GM06990 (cell line): ENCODE results near the gene CRYBA4.

Source experiments
- DNase-seq: peaks from one replicate; pipeline ENCODE4 v3.0.0-alpha.2; 2011; ENCODE audit not compliant: insufficient read length; ENCODE audit errors: extremely low read depth
- H3K27me3 ChIP-seq: replicated peaks from 2 replicates; pipeline ENCODE4 v1.6.0; 2011; ENCODE audit warnings: low read length; ENCODE audit not compliant: control insufficient read depth, insufficient read depth
- H3K36me3 ChIP-seq: 2 replicates; pipeline ENCODE4 v1.5.1; 2011; ENCODE audit warnings: low read length; ENCODE audit not compliant: control insufficient read depth, insufficient read depth
- H3K4me3 ChIP-seq: replicated peaks from 2 replicates; pipeline ENCODE4 v1.5.1; 2011; ENCODE audit warnings: low read depth, mild to moderate bottlenecking, control low read depth, low read length
- TF ChIP-seq, protein P1 (sequence below): IDR thresholded peaks from 2 replicates; pipeline ENCODE4 v1.5.1; 2011; ENCODE audit warnings: low read length, control low read depth, mild to moderate bottlenecking, inconsistent platforms; ENCODE audit not compliant: insufficient read depth, poor library complexity, severe bottlenecking

Gene CRYBA4

DNA sequence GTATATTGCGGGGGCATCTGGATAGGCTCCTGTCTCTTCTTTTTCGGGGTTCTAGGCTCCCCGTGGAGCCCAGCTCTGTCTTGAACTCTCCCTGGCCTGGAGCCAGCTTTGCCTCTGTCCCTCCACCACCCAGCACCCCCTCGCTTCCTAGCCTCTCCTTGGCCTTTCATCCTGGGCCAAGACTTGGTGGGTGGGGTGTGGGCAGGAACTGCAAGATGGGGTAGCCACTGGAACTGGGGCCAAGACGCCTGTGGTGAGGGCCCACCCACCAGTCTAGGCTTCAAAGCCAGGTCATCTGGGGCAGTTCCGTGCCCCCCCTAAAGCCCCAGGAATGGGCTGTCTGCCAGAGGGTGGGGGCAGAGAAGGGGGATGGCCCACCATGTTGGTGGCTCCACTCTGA lies 2.3 kb upstream of the CRYBA4 start:
- no peak for DNase-seq
- Histone ChIP-seq H3K27me3 (no peaks in the 10 kb centered on the region), H3K36me3 (no peaks in the 10 kb centered on the region), H3K4me3 (no peak overlapping the region)
- TF ChIP-seq, protein P1, sequence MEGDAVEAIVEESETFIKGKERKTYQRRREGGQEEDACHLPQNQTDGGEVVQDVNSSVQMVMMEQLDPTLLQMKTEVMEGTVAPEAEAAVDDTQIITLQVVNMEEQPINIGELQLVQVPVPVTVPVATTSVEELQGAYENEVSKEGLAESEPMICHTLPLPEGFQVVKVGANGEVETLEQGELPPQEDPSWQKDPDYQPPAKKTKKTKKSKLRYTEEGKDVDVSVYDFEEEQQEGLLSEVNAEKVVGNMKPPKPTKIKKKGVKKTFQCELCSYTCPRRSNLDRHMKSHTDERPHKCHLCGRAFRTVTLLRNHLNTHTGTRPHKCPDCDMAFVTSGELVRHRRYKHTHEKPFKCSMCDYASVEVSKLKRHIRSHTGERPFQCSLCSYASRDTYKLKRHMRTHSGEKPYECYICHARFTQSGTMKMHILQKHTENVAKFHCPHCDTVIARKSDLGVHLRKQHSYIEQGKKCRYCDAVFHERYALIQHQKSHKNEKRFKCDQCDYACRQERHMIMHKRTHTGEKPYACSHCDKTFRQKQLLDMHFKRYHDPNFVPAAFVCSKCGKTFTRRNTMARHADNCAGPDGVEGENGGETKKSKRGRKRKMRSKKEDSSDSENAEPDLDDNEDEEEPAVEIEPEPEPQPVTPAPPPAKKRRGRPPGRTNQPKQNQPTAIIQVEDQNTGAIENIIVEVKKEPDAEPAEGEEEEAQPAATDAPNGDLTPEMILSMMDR, result no peak

DNA sequence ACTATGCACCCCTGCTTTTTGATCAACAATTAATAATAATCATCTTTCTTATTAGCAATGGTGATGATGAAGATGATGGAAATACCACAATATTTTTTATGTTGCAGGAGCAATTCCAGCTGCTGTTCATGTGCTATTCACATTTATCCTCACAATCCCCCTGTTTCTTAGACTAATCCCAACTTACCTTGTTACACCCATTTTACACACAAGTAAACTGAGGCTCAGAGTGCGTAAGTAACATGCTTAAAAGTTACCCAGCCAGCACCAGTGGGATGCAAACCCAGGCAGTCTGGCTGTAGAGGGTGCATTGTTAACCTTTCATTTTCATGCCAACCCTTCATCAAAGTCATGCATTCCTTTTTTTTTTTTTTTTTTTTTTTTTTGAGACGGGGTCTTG lies 1.6 kb upstream of the CRYBA4 start:
- TF ChIP-seq, protein P1, result no peak
- H3K27me3 ChIP-seq, result no peaks in the 10 kb centered on the region
- H3K4me3 ChIP-seq, result no peak overlapping the region
- no peaks in the 10 kb centered on the region for H3K36me3 ChIP-seq
- DNase-seq, result no peak

DNA sequence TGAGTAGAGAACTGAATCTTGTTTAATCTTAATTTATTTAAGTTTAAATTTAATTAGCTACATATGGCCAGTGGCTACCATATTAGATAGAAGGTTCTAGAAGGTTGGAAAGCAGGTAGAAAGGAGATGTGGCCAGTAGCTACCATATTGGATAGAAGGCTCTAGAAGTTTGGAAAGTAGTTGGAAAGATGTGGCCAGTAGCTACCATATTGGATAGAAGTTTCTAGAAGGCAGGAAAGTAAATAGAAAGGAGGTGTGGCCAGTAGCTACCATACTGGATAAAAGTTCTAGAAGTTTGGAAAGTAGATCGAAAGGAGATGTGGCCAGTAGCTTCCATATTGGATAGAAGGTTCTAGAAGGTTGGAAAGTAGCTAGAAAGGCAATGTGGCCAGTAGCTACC lies 2.2 kb downstream of the CRYBA4 start:
- H3K36me3 ChIP-seq, result no peaks in the 10 kb centered on the region
- no peaks in the 10 kb centered on the region for H3K27me3 ChIP-seq
- TF ChIP-seq, protein P1, result no peak
- DNase-seq, result no peak
- no peak overlapping the region for H3K4me3 ChIP-seq

DNA sequence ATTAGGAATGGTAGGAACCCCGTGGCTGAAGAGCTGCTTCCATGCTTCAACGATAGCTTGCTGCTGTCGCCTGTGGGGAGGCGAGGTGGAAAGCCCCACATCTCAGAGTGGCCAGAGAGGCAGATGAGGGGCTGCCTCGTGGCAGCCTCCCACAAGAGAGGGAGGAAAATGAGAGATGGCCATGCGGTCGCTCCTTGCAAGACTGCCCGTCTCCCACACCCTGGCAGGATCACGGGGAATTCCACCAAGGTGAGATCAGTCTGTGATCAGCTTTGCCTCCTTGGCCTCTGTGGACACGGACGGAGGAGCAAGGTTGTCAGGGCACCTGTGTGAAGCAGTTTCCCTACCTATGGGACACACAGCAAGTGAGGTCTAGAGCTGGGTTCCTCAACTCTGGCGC lies 3.0 kb downstream of the CRYBA4 start:
- DNase-seq, result no peak
- no peaks in the 10 kb centered on the region for H3K36me3 ChIP-seq
- TF ChIP-seq, protein P1, result no peak
- no peak overlapping the region for H3K4me3 ChIP-seq
- H3K27me3 ChIP-seq, result no peaks in the 10 kb centered on the region

DNA sequence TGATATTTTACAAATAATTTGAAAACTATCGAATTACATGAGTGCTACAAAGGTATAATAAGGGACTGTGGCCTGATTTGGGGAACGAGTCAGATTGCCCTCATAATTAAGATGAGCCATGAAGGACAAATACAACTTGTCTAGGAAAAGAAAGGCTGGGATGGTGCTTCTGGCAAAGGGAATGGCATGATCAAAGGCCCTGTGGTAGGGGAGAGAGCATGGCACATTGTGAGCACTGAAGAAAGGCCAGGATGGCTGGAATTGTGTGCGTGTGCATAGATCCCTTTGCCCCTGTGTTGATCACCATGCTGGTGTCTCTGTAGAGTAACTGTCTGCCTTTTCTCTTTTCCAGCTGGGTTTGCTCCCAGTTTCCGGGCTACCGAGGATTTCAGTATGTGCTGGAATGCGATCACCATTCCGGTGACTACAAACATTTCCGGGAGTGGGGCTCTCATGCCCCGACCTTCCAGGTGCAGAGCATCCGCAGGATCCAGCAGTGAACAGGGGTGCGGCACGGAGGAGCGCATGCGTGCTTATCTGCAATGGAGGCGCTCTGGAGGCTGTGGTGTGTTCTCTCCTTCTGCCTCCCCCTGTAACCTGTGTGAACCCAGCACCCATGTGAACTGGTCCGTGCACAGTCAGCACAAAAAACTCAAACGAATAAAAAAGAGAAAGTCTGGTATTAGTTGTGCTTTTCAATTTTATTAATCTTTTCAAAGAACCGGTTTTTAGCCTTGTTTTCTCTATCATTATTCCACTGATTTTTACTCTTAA lies 8.4 kb downstream of the CRYBA4 start:
- TF ChIP-seq, protein P1, result no peak
- Histone ChIP-seq H3K4me3 (no peak overlapping the region), H3K36me3 (no peaks in the 10 kb centered on the region), H3K27me3 (no peaks in the 10 kb centered on the region)
- DNase-seq, result no peak

DNA sequence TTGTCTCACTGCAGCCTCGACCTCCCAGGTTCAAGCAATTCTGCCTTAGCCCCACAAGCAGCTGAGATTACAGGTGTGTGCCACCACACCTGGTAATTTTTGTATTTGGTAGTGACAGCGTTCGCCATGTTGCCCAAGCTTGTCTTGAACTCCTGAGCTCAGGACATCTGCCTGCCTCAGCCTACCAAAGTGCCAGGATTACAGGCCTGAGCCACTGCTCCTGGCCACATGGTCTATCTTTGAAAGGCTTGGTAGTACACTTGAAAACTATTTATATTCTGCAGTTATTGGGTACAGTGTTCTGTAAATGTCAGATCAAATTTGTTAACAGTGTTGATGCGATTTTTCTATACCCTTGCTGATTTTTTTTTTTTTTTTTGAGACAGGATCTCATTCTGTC lies 9.5 kb downstream of the CRYBA4 start:
- TF ChIP-seq, protein P1, result no peak
- Histone ChIP-seq H3K27me3 (no peaks in the 10 kb centered on the region), H3K4me3 (no peak overlapping the region), H3K36me3 (no peaks in the 10 kb centered on the region)
- DNase-seq, result no peak
